HEK293 (cell line): ENCODE results near the gene DDX24.

Source experiments
- CTCF ChIP-seq: fragments of 450-650 bp; formaldehyde crosslinking; IDR thresholded peaks from 2 replicates; pipeline ENCODE4 v1.5.1; 2016; ENCODE audit warnings: missing biosample characterization, missing genetic modification characterization
- MYNN ChIP-seq: fragments of 450-650 bp; formaldehyde crosslinking; IDR thresholded peaks from 2 replicates; pipeline ENCODE4 v1.5.1; 2016; ENCODE audit warnings: missing biosample characterization, missing genetic modification characterization, borderline replicate concordance
- PRDM1 ChIP-seq: fragments of 450-650 bp; formaldehyde crosslinking; IDR thresholded peaks from 2 replicates; pipeline ENCODE4; 2016; ENCODE audit warnings: missing biosample characterization, missing genetic modification characterization

- TF ChIP-seq CTCF (tag by site-specific recombination) (no peak), MYNN (tag by site-specific recombination) (no peak), PRDM1 (tag by site-specific recombination) (no peak)
These were observed 19.8 kb upstream of the DDX24 start for GRCh38 chr14:94100847-94101246.
